ENCODE results near the gene ZFYVE9.

DNA sequence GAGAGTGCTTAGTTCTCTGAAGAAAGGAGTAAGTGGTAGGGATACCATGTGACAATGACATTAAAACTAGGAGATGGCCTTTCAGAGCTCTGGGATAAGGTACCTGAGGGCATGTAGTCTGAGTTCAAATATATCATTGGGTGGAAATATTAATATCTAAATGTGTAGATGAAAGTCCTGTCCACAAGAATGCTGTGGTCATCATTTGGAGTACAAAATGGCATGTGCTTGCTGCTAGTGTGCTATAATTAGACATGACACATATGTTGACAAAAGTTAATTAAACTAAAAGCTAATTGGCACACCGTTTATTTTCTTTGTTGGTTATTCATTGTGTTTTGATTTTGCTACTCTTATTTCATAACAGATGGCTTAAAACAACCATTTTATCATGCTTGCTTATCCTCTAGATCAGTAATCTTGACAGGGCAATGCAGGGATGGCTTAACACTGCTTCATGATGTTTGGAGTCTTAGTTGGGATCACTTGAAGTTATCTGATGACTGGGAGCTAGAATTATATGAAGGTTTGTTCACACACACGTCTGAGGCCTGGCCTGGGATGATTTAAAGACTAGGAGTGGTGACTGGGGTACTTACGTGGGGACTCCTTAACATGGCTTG, 193.1 kb downstream of the ZFYVE9 start:
- no peak for TF ChIP-seq POLR2A (IDR thresholded peaks at IDR 0.05; ENCODE audit: low read length)
- TF ChIP-seq GATA1 (IDR thresholded peaks at IDR 0.05; ENCODE audit: low read depth, low read length): no peak

Data from erythroblast (primary cell).